ENCODE results near the gene CYP20A1. TPM values are rescaled to one million over a fixed set of nuclear protein-coding genes. Genes with fewer than 3 reads are reported as not detected.

Gene CYP20A1
- total and polyA plus RNA-seq, 9 of the 15 experiments (the other 6 are each of a cell fraction or from before 2014, with no cell fraction given), result 10.3 to 31.7 (median 12.4) TPM

DNA sequence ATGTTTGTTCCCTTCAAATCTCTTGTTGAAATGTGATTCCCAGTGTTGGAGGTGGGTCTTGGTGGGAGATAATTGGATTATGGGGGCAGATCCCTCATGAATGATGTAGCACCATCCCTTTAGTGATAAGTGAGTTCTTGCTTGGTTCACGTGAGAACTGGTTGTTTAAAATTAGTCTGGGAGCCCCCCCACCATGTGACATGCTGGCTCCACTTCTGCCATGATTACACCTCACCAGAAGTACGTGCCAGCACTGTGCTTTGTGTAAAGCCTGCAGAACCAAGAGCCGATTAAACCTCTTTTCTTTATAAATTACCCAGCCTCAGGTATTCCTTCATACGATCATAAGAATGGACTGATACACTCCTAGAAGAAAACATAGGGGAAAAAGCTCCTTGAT is 99.5 kb downstream of the CYP20A1 start:
- H3K27ac ChIP-seq (ENCODE audit: extremely low read depth, low read depth, low read length), result no peak overlapping the region
- H3K79me2 ChIP-seq (ENCODE audit: control insufficient read depth, insufficient read depth, low read length), result peaks cover 7% of the 10 kb centered on the region; the same call in 2 of the 3 replicates
- H3K4me1 ChIP-seq (replicated peaks in 1 of 2; ENCODE audit: control insufficient read depth in 2 of 2, insufficient read depth in 2 of 2, low read length in 2 of 2), result no peaks in the 10 kb centered on the region
- TF ChIP-seq C11orf30 (IDR thresholded peaks at IDR 0.05; ENCODE audit: low read depth), result no peak
- no peak for TF ChIP-seq ZNF253 (CRISPR knock-in tag; conservative IDR thresholded peaks at IDR 0.05)
- no peak for TF ChIP-seq GATA2 (CRISPR knock-in tag; IDR thresholded peaks at IDR 0.05)
- TF ChIP-seq DEAF1 (CRISPR knock-in tag; IDR thresholded peaks at IDR 0.05), result no peak
- no peak for TF ChIP-seq DACH1 (IDR thresholded peaks at IDR 0.05; ENCODE audit: partially characterized antibody)
- TF ChIP-seq TEAD1 (CRISPR knock-in tag; IDR thresholded peaks at IDR 0.05), result no peak
- TF ChIP-seq ZNF444 (CRISPR knock-in tag; IDR thresholded peaks at IDR 0.05), result no peak
- no peak for TF ChIP-seq ZNF586 (CRISPR knock-in tag; conservative IDR thresholded peaks at IDR 0.05)
- TF ChIP-seq SRSF9 (IDR thresholded peaks at IDR 0.05; ENCODE audit: borderline replicate concordance, low read depth, low read length), result no peak
- TF ChIP-seq TFE3 (CRISPR knock-in tag; IDR thresholded peaks at IDR 0.05), result no peak
- FAIRE-seq (no peak), ATAC-seq (no peak), DNase-seq (ENCODE audit: extremely low read depth in 1 of 4, low spot score in 3 of 4) (no peak)
- ChIA-PET CTCF (ENCODE audit: low intra/inter-chr PET ratio) (no interaction called here), POLR2A (interaction anchor here (0.7 to 1.1 kb wide), 2 partner anchors 10 to 99 kb away, joined by 3 read pairs; partner anchors contain the start of gene ABI2)
- no peaks in the 10 kb centered on the region for H3K9me1 ChIP-seq (ENCODE audit: control insufficient read depth, insufficient read depth, low read length)
- intact Hi-C loops (cut with micrococcal nuclease), result no loop called here
- BruUV-seq (replicated peaks), result no TSS peak
- no peak overlapping the region for H2AFZ ChIP-seq (ENCODE audit: low read depth, low read length)
- 48% methylated on average over 4 of the region's 4 CpGs for WGBS (ENCODE audit: insufficient coverage, low coverage, missing lambda C conversion rate)
- H3K9me3 ChIP-seq (replicated peaks; ENCODE audit: control insufficient read depth, insufficient read depth, low read depth, low read length), result no peaks in the 10 kb centered on the region
- no peak overlapping the region for H3K4me3 ChIP-seq
- H3K27me3 ChIP-seq (ENCODE audit: control insufficient read depth in 2 of 2, insufficient read depth in 2 of 2, low read length in 2 of 2), result no peaks in the 10 kb centered on the region
- in situ Hi-C loops (cut with MboI), result no loop called here
- H3K36me3 ChIP-seq (ENCODE audit: control insufficient read depth, insufficient read depth, low read length), result no peaks in the 10 kb centered on the region
- no peaks in the 10 kb centered on the region for H4K20me1 ChIP-seq (replicated peaks; ENCODE audit: control insufficient read depth, insufficient read depth, low read length)
- no peak overlapping the region for H3K4me2 ChIP-seq (ENCODE audit: insufficient read depth, low read length)
- H3K9ac ChIP-seq (ENCODE audit: insufficient read depth in 1 of 2, low read depth in 2 of 2, low read length in 2 of 2), result no peak overlapping the region

Data from K562 (cell line).